RWPE2 (cell line): ENCODE measurements around the gene TBC1D23.

Source experiments
- ATAC-seq: fragments of 200-7000 bp; cut with Tn5 transposase; 3 replicates; pipeline ENCODE4 v1.9.1; 2021; ENCODE audit warnings: low read depth
- DNase-seq: peaks from one replicate; pipeline ENCODE4 v3.0.0-alpha.2; 2020; ENCODE audit warnings: low spot score
- H3K27ac ChIP-seq: fragments of 450-650 bp; 2 replicates; pipeline ENCODE4 v1.5.1; 2017; ENCODE audit warnings: mild to moderate bottlenecking; ENCODE audit not compliant: poor library complexity, severe bottlenecking
- H3K27me3 ChIP-seq: fragments of 250-450 bp; sonication (Bioruptor Pico); 2 replicates; pipeline ENCODE4 v1.5.1; 2021; ENCODE audit warnings: mild to moderate bottlenecking, moderate library complexity; ENCODE audit not compliant: insufficient read depth, poor library complexity, severe bottlenecking
- H3K36me3 ChIP-seq: fragments of 250-450 bp; sonication (Bioruptor Pico); 2 replicates; pipeline ENCODE4 v1.5.1; 2020; ENCODE audit warnings: low read depth, mild to moderate bottlenecking, moderate library complexity
- H3K4me1 ChIP-seq: fragments of 250-450 bp; sonication (Bioruptor Pico); 2 replicates; pipeline ENCODE4 v1.5.1; 2021; ENCODE audit warnings: mild to moderate bottlenecking, moderate library complexity; ENCODE audit not compliant: insufficient read depth, poor library complexity, severe bottlenecking
- H3K4me3 ChIP-seq: fragments of 250-450 bp; sonication (Bioruptor Pico); 2 replicates; pipeline ENCODE4 v1.5.1; 2021; ENCODE audit warnings: mild to moderate bottlenecking, moderate library complexity; ENCODE audit not compliant: severe bottlenecking
- H3K9me3 ChIP-seq: fragments of 250-450 bp; sonication (Bioruptor Pico); 2 replicates; pipeline ENCODE4 v1.5.1; 2021; ENCODE audit warnings: mild to moderate bottlenecking, moderate library complexity; ENCODE audit not compliant: severe bottlenecking
- CTCF ChIP-seq: fragments of 450-650 bp; IDR thresholded peaks from one replicate; pipeline ENCODE4 v1.5.1; 2017; ENCODE audit warnings: mild to moderate bottlenecking, moderate library complexity; ENCODE audit not compliant: poor library complexity, severe bottlenecking

TBC1D23 gene

GRCh38 chr3:100299016-100299415 lies 38.2 kb downstream of the TBC1D23 start:
- no peak for TF ChIP-seq CTCF
- no peak for ATAC-seq
- H3K4me1 ChIP-seq = no peaks in the 10 kb centered on the region
- H3K36me3 ChIP-seq = peaks cover 80% of the 10 kb centered on the region
- no peak overlapping the region for H3K4me3 ChIP-seq
- no peak for DNase-seq
- H3K27me3 ChIP-seq = no peaks in the 10 kb centered on the region
- H3K27ac ChIP-seq = no peak overlapping the region
- no peaks in the 10 kb centered on the region for H3K9me3 ChIP-seq

GRCh38 chr3:100306695-100307094 lies 45.9 kb downstream of the TBC1D23 start:
- H3K36me3 ChIP-seq = peaks cover 75% of the 10 kb centered on the region
- ATAC-seq (no peak), DNase-seq (no peak)
- no peak for TF ChIP-seq CTCF
- no peak overlapping the region for H3K27ac ChIP-seq
- H3K9me3 ChIP-seq = no peaks in the 10 kb centered on the region
- H3K27me3 ChIP-seq = no peaks in the 10 kb centered on the region
- no peak overlapping the region for H3K4me3 ChIP-seq
- peaks cover 3% of the 10 kb centered on the region for H3K4me1 ChIP-seq

GRCh38 chr3:100310355-100310965 lies 49.7 kb downstream of the TBC1D23 start:
- ATAC-seq (no peak), DNase-seq (no peak)
- Histone ChIP-seq H3K4me3 (no peak overlapping the region), H3K27me3 (no peaks in the 10 kb centered on the region), H3K9me3 (no peaks in the 10 kb centered on the region), H3K27ac (no peak overlapping the region), H3K4me1 (peaks cover 3% of the 10 kb centered on the region), H3K36me3 (peaks cover 62% of the 10 kb centered on the region)
- TF ChIP-seq CTCF = no peak

GRCh38 chr3:100311011-100311410 lies 50.2 kb downstream of the TBC1D23 start:
- DNase-seq (no peak), ATAC-seq (no peak)
- no peaks in the 10 kb centered on the region for H3K27me3 ChIP-seq
- peaks cover 63% of the 10 kb centered on the region for H3K36me3 ChIP-seq
- no peaks in the 10 kb centered on the region for H3K9me3 ChIP-seq
- no peak for TF ChIP-seq CTCF
- no peak overlapping the region for H3K4me3 ChIP-seq
- no peak overlapping the region for H3K27ac ChIP-seq
- H3K4me1 ChIP-seq = peaks cover 3% of the 10 kb centered on the region

GRCh38 chr3:100316641-100317069 lies 55.9 kb downstream of the TBC1D23 start:
- DNase-seq (no peak), ATAC-seq (peak; percentile 68)
- no peaks in the 10 kb centered on the region for H3K4me1 ChIP-seq
- no peak overlapping the region for H3K27ac ChIP-seq
- no peaks in the 10 kb centered on the region for H3K9me3 ChIP-seq
- no peaks in the 10 kb centered on the region for H3K27me3 ChIP-seq
- TF ChIP-seq CTCF = peak; percentile 80
- H3K36me3 ChIP-seq = peaks cover 75% of the 10 kb centered on the region
- no peak overlapping the region for H3K4me3 ChIP-seq
